ENCODE results near the gene P2RY11.

The P2RY11 gene

DNA sequence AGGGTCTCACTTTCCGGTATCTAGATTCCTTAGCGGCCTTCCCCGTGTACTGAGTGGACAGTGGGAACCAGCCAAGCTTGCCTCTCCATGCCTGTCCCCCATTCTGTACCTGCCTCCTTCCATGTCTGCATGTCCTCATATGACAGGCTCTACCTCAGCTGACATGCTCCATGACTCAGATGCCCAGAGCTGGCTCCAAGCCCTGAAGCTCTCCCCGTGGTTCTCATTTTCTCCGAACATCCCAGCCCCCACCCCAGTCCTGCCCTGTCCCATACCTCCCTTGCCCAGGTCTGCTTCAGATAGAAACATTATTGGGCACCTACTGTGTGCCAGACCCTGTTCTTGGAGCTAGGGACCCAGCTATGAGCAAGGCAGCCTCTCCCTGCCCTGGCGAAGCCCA is 42.4 kb upstream of the P2RY11 start:
- Histone ChIP-seq H3K4me2 (ENCODE audit: low read depth, low read length, poor library complexity, severe bottlenecking) (no peak overlapping the region), H3K9me2 (replicated peaks; ENCODE audit: insufficient read depth, low read length) (no peaks in the 10 kb centered on the region), H3K27me3 (ENCODE audit: low read length) (no peaks in the 10 kb centered on the region), H3K4me3 (ENCODE audit: insufficient read depth, low read length, poor library complexity, severe bottlenecking) (no peak overlapping the region), H3K27ac (ENCODE audit: low read depth, low read length) (no peak overlapping the region), H3K79me2 (ENCODE audit: insufficient read depth, low read length) (no peaks in the 10 kb centered on the region), H3F3A (ENCODE audit: insufficient read depth) (no peaks in the 10 kb centered on the region), H2AFZ (ENCODE audit: low read depth, low read length, severe bottlenecking) (no peak overlapping the region), H4K20me1 (ENCODE audit: low read depth, low read length) (no peaks in the 10 kb centered on the region), H3K9ac (ENCODE audit: low read length) (no peak overlapping the region), H3K9me3 (ENCODE audit: insufficient read depth, low read length) (no peaks in the 10 kb centered on the region), H3K36me3 (ENCODE audit: low read length) (no peaks in the 10 kb centered on the region)
- TF ChIP-seq EZH2phosphoT487 (conservative IDR thresholded peaks at IDR 0.05; ENCODE audit: low read length): no peak
- TF ChIP-seq, protein P1, sequence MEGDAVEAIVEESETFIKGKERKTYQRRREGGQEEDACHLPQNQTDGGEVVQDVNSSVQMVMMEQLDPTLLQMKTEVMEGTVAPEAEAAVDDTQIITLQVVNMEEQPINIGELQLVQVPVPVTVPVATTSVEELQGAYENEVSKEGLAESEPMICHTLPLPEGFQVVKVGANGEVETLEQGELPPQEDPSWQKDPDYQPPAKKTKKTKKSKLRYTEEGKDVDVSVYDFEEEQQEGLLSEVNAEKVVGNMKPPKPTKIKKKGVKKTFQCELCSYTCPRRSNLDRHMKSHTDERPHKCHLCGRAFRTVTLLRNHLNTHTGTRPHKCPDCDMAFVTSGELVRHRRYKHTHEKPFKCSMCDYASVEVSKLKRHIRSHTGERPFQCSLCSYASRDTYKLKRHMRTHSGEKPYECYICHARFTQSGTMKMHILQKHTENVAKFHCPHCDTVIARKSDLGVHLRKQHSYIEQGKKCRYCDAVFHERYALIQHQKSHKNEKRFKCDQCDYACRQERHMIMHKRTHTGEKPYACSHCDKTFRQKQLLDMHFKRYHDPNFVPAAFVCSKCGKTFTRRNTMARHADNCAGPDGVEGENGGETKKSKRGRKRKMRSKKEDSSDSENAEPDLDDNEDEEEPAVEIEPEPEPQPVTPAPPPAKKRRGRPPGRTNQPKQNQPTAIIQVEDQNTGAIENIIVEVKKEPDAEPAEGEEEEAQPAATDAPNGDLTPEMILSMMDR (IDR thresholded peaks at IDR 0.05; ENCODE audit: insufficient read depth, low read length, poor library complexity, severe bottlenecking): no peak

DNA sequence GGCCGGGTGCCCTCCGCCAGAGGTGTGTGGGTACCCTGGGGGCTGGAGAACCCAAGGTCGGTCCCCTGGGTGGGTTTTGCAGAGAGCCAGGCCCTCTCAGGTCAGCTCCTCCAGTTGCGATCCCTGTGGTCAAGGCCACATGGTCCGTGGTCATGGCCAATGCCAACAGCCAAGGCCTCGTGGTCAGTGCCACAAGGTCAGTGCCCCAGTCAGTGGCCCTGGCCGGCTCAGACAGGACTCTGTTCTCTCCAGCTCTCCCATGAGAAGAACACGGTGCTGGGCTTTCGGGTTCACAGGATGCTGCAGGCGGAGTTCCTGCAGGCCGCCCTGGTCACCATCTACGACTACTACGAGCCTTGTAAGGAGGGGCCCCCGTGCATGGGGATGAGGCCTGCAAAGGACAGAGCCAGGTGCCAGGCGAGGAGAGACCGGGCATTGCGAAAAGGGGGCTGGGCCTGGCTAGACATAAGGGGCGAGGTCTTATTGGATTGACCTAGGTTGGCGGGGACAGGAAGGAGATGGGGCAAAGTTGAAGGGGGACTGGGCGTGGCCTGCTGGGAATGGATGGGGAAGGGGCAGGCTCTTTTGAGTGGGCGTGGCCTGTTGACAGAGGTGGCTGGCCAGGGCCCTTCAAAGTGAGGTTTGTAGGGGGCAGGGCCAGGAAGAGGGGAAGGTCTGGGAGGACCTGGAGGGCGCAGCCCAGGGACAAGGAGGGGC is 40.6 kb upstream of the P2RY11 start:
- Histone ChIP-seq H3K9me3 (ENCODE audit: insufficient read depth, low read length) (no peaks in the 10 kb centered on the region), H3K4me2 (ENCODE audit: low read depth, low read length, poor library complexity, severe bottlenecking) (no peak overlapping the region), H3K27ac (ENCODE audit: low read depth, low read length) (no peak overlapping the region), H3K9ac (ENCODE audit: low read length) (no peak overlapping the region), H4K20me1 (ENCODE audit: low read depth, low read length) (no peaks in the 10 kb centered on the region), H2AFZ (ENCODE audit: low read depth, low read length, severe bottlenecking) (no peak overlapping the region), H3K27me3 (ENCODE audit: low read length) (no peaks in the 10 kb centered on the region), H3F3A (ENCODE audit: insufficient read depth) (no peaks in the 10 kb centered on the region), H3K4me3 (ENCODE audit: insufficient read depth, low read length, poor library complexity, severe bottlenecking) (no peak overlapping the region), H3K36me3 (ENCODE audit: low read length) (no peaks in the 10 kb centered on the region), H3K9me2 (replicated peaks; ENCODE audit: insufficient read depth, low read length) (no peaks in the 10 kb centered on the region), H3K79me2 (ENCODE audit: insufficient read depth, low read length) (no peaks in the 10 kb centered on the region)
- TF ChIP-seq, protein P1 (IDR thresholded peaks at IDR 0.05; ENCODE audit: insufficient read depth, low read length, poor library complexity, severe bottlenecking): no peak
- no peak for TF ChIP-seq EZH2phosphoT487 (conservative IDR thresholded peaks at IDR 0.05; ENCODE audit: low read length)

DNA sequence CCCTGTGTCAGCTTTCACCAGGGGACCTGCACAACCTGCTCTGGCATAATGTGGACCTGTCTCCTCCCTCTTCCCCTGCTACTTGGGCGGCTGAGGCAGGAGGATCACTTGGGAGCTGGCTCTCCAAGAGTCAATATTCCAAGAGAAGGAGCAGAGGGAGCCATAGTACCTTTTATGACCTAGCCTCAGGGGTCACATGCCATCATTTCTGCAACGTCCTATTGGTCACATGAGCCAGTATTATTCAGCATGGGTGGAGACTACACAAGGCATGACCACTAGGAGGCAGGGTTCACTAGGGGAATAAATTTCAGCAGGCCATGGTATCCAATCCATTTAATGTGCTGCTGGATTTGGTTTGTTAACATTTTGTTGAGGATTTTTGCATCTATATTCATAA is 37.3 kb upstream of the P2RY11 start:
- no peaks in the 10 kb centered on the region for H3K79me2 ChIP-seq (ENCODE audit: insufficient read depth, low read length)
- H3K27ac ChIP-seq (ENCODE audit: low read depth, low read length): no peak overlapping the region
- no peaks in the 10 kb centered on the region for H3F3A ChIP-seq (ENCODE audit: insufficient read depth)
- H3K4me3 ChIP-seq (ENCODE audit: insufficient read depth, low read length, poor library complexity, severe bottlenecking): no peak overlapping the region
- H3K4me2 ChIP-seq (ENCODE audit: low read depth, low read length, poor library complexity, severe bottlenecking): no peak overlapping the region
- H3K9me2 ChIP-seq (replicated peaks; ENCODE audit: insufficient read depth, low read length): no peaks in the 10 kb centered on the region
- H3K27me3 ChIP-seq (ENCODE audit: low read length): no peaks in the 10 kb centered on the region
- H2AFZ ChIP-seq (ENCODE audit: low read depth, low read length, severe bottlenecking): peak overlapping the region; percentile 58
- H3K36me3 ChIP-seq (ENCODE audit: low read length): no peaks in the 10 kb centered on the region
- H3K9me3 ChIP-seq (ENCODE audit: insufficient read depth, low read length): no peaks in the 10 kb centered on the region
- TF ChIP-seq, protein P1 (IDR thresholded peaks at IDR 0.05; ENCODE audit: insufficient read depth, low read length, poor library complexity, severe bottlenecking): peak; percentile 83
- TF ChIP-seq EZH2phosphoT487 (conservative IDR thresholded peaks at IDR 0.05; ENCODE audit: low read length): no peak
- no peaks in the 10 kb centered on the region for H4K20me1 ChIP-seq (ENCODE audit: low read depth, low read length)
- H3K9ac ChIP-seq (ENCODE audit: low read length): no peak overlapping the region
